Muscle of leg (tissue), 11 donors: Measurements from ENCODE around the gene ATN1. TPM values are rescaled to one million over a fixed set of nuclear protein-coding genes. Genes with fewer than 3 reads are reported as not detected.

Experiments
- DNase-seq: peaks from one replicate; pipeline ENCODE4 v3.0.0; 2013
- H3K27ac ChIP-seq: one replicate; pipeline ENCODE4 v1.5.1; 2013; ENCODE audit warnings: mild to moderate bottlenecking, low read length, control low read depth
- H3K27me3 ChIP-seq: one replicate; pipeline ENCODE4 v1.6.1; 2013; ENCODE audit warnings: low read length; ENCODE audit not compliant: control insufficient read depth, insufficient read depth
- H3K36me3 ChIP-seq: one replicate; pipeline ENCODE4 v1.6.1; 2013; ENCODE audit warnings: low read length; ENCODE audit not compliant: control insufficient read depth, insufficient read depth
- H3K4me1 ChIP-seq: one replicate; pipeline ENCODE4 v1.6.1; 2013; ENCODE audit warnings: low read length; ENCODE audit not compliant: control insufficient read depth, insufficient read depth
- H3K4me3 ChIP-seq: one replicate; pipeline ENCODE4 v1.5.1; 2013; ENCODE audit warnings: low read length, control low read depth
- H3K9me3 ChIP-seq: replicated peaks from 2 replicates; pipeline ENCODE4 v1.6.1; 2013; ENCODE audit warnings: low read depth, low read length; ENCODE audit not compliant: control insufficient read depth
- WGBS: methylation state at CpG from one replicate; pipeline ENCODE4 v1.1.5; 2013; ENCODE audit warnings: missing lambda C conversion rate; ENCODE audit not compliant: insufficient coverage; 5-methylcytosine and 5-hydroxymethylcytosine counted together
- polyA plus RNA-seq, 8 donors: library from polyadenylated mRNA; unstranded; fragments of 120-200 nt; gene quantifications; one replicate each; pipeline versions ENCODE4 v1.2.1 to v1.2.3, GENCODE V29; 2013; ENCODE audit warnings: inconsistent platforms in 1 of 8, low replicate concordance in 1 of 8; ENCODE audit not compliant: insufficient read length in 8 of 8, insufficient read depth in 1 of 8
- total RNA-seq: library from RNA; stranded (reverse); fragments of 120-200 nt; gene quantifications from one replicate; pipeline ENCODE4 v1.2.4, GENCODE V29; 2013

Gene ATN1
- total and polyA plus RNA-seq, 9 donors: 11.1 to 101 (median 86.7) TPM

GRCh38 chr12:6965026-6965661 is 37.4 kb downstream of the ATN1 start:
- H3K9me3 ChIP-seq: no peaks in the 10 kb centered on the region
- H3K4me3 ChIP-seq: no peak overlapping the region
- no peaks in the 10 kb centered on the region for H3K27me3 ChIP-seq
- H3K4me1 ChIP-seq: peaks cover 44% of the 10 kb centered on the region
- 10% methylated on average over 2 of the region's 12 CpGs for WGBS
- H3K36me3 ChIP-seq: peaks cover 51% of the 10 kb centered on the region
- peak overlapping the region; percentile 79 for H3K27ac ChIP-seq
- peak; percentile 94 for DNase-seq

GRCh38 chr12:6965714-6966113 is 38.0 kb downstream of the ATN1 start:
- Histone ChIP-seq H3K4me3 (no peak overlapping the region), H3K27ac (no peak overlapping the region), H3K9me3 (no peaks in the 10 kb centered on the region), H3K27me3 (no peaks in the 10 kb centered on the region), H3K36me3 (peaks cover 51% of the 10 kb centered on the region), H3K4me1 (peaks cover 40% of the 10 kb centered on the region)
- no peak for DNase-seq
- no CpG with 5 or more reads among the region's 4 CpGs for WGBS

DNA sequence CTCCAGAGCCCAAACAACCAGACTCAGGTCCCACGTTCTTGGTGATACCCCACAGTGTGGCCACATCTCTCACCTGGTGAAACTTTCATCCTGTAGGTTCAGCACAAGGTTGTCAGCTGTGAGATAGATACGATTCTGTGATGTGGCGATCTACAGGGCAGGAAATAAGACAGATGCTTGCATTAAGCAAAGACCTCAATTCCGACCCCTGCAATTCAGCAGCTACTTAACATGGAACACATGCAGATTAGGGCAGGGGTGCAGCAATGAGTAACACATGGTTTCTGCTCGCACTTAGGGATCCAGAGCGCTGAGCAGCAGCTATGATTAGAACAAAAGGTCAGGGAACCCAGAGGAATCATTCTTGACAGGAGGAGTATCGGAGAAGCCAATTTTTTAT is 38.6 kb downstream of the ATN1 start:
- no peaks in the 10 kb centered on the region for H3K9me3 ChIP-seq
- DNase-seq: no peak
- H3K36me3 ChIP-seq: peaks cover 51% of the 10 kb centered on the region
- no peak overlapping the region for H3K27ac ChIP-seq
- peaks cover 36% of the 10 kb centered on the region for H3K4me1 ChIP-seq
- H3K27me3 ChIP-seq: no peaks in the 10 kb centered on the region
- no peak overlapping the region for H3K4me3 ChIP-seq
- 85% methylated on average over 7 of the region's 7 CpGs for WGBS

DNA sequence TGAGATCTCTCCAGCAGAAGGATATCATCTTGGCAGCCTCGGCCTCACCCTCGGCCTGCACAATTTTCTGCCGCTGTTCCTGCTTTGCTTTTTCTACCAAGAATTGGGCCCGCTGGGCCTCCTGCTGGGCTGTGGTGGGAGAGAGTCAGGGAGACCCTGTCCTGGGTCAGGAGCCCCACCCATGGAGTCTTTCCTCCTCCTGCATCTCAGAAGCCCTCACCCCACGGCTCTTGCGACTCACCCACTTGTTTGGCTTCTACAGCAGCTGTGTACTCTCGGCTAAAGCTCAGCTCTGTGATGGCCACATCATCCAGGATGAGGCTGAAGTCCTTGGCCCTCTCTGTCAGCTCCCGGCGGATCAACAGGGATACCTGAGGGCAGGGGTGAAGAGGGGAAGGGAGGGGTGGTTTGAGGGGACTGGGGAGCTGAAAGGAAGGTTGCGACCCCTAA is 39.9 kb downstream of the ATN1 start:
- WGBS: 78% methylated on average over 3 of the region's 10 CpGs
- Histone ChIP-seq H3K4me3 (no peak overlapping the region), H3K27me3 (no peaks in the 10 kb centered on the region), H3K4me1 (peaks cover 26% of the 10 kb centered on the region), H3K9me3 (no peaks in the 10 kb centered on the region), H3K36me3 (peaks cover 51% of the 10 kb centered on the region), H3K27ac (no peak overlapping the region)
- no peak for DNase-seq

DNA sequence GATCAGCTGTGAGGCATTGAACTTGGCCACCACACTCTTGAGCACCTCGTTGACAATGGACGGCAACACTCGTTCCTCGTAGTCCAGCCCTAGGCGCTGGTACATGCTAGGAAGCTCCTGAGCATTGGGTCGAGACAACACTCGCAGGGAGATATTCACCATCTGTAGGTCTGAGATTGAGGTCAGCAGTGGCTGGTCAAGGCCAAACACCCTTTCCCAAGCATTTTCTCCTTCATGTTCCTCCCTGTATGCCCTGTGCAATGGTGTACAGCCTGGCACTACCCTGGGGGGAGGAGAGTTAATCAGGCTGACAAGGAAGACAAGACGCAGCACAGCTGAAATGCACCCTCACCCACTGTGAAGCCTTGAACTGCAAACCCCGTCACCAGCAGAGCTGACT is 40.7 kb downstream of the ATN1 start:
- H3K9me3 ChIP-seq: no peaks in the 10 kb centered on the region
- H3K27ac ChIP-seq: no peak overlapping the region
- H3K4me1 ChIP-seq: peaks cover 26% of the 10 kb centered on the region
- no peak for DNase-seq
- WGBS: 67% methylated on average over 5 of the region's 9 CpGs
- no peaks in the 10 kb centered on the region for H3K27me3 ChIP-seq
- H3K4me3 ChIP-seq: no peak overlapping the region
- H3K36me3 ChIP-seq: peaks cover 51% of the 10 kb centered on the region

DNA sequence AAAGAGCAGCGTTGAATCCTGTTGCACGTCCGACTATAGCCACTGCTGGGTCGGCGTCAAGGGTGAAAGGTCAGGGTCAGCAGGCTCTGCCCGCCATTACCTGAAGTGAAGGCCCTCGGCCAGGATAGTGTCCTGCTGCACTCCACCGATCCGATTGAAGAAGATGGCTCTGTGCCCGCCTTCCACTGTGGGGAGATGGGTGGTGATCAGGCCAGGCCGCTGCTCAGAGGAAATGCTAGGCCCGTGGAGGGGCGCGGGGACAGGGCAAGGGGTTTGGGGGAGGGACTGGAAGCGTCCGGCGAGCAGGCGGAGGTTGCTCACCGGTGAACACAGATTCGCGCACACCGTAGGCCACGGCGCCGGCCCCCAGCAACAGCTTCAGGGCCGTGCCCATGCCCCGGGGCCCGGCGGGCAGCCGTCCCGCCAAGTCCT is 42.4 kb downstream of the ATN1 start:
- Histone ChIP-seq H3K27me3 (no peaks in the 10 kb centered on the region), H3K4me1 (peaks cover 15% of the 10 kb centered on the region), H3K9me3 (no peaks in the 10 kb centered on the region), H3K36me3 (peaks cover 57% of the 10 kb centered on the region), H3K27ac (peak overlapping the region; percentile 86), H3K4me3 (peak overlapping the region; percentile 100)
- WGBS: 1% methylated on average over 28 of the region's 31 CpGs
- DNase-seq: peak; percentile 58

- no peak for DNase-seq
- Histone ChIP-seq H3K36me3 (peaks cover 56% of the 10 kb centered on the region), H3K9me3 (no peaks in the 10 kb centered on the region), H3K4me1 (peaks cover 8% of the 10 kb centered on the region), H3K27me3 (no peaks in the 10 kb centered on the region), H3K4me3 (no peak overlapping the region), H3K27ac (no peak overlapping the region)
- WGBS: 92% methylated on average over 2 of the region's 6 CpGs
Measured at GRCh38 chr12:6974180-6974579, 46.4 kb downstream of the ATN1 start.

DNA sequence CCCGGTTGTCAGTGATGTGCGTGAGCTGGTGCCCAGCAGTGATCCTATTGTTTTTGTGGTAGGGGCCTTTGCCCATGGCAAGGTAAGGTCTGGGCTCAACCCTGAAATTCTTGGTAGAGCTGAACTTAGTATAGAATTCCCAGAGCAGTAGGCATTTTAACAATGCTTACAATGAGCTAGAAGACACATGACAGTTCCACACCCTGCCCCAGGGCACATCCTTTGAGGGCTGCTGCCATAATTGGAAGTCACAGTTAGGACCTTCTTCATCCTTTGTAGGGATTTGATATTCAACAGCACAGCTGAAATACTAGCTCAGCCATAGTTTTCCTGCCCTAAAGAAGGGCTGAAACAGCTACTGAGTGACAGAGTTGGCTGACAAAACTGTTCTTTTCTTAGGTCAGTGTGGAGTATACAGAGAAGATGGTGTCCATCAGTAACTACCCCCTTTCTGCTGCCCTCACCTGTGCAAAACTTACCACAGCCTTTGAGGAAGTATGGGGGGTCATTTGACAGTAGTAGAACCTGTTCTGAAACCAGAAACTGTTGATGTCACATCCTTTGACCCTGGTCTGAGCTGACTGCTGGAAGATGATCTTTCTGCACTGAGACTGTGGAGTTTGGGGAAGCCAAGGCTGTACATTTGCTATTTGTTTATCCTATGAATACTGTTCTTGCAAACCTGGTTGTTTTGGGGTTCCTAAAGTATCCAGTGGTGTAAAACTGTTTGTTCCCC is 47.7 kb downstream of the ATN1 start:
- Histone ChIP-seq H3K36me3 (peaks cover 61% of the 10 kb centered on the region), H3K9me3 (no peaks in the 10 kb centered on the region), H3K4me3 (no peak overlapping the region), H3K27me3 (no peaks in the 10 kb centered on the region), H3K27ac (no peak overlapping the region), H3K4me1 (peaks cover 5% of the 10 kb centered on the region)
- WGBS: no CpG with 5 or more reads among the region's 2 CpGs
- DNase-seq: no peak

- WGBS: 77% methylated on average over 9 of the region's 10 CpGs
- no peak for DNase-seq
- no peaks in the 10 kb centered on the region for H3K9me3 ChIP-seq
- H3K4me3 ChIP-seq: no peak overlapping the region
- peaks cover 82% of the 10 kb centered on the region for H3K36me3 ChIP-seq
- H3K27me3 ChIP-seq: no peaks in the 10 kb centered on the region
- H3K27ac ChIP-seq: no peak overlapping the region
- H3K4me1 ChIP-seq: no peaks in the 10 kb centered on the region
Measured at GRCh38 chr12:6977653-6978052, 49.9 kb downstream of the ATN1 start.

DNA sequence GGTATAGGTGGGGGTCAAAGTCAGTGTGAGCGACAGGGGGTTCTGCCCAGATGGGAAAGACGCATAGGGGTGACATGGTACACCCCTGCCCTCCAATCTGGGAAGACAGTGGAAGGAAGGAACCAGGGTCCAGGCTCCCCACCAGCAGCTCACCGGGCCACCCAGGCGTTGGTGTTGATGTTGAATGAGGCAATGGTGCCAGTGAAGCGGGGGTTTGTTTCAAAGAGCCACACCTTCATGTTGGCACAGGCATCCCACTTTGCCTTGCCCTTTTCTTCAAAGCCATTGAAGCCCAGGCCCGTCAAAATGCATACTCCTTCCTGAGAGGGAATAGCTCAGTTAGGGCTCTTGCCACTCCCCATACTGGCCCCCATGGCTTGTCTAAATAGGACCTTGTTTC is 50.4 kb downstream of the ATN1 start:
- Histone ChIP-seq H3K9me3 (no peaks in the 10 kb centered on the region), H3K27ac (no peak overlapping the region), H3K4me1 (no peaks in the 10 kb centered on the region), H3K4me3 (no peak overlapping the region), H3K27me3 (no peaks in the 10 kb centered on the region), H3K36me3 (peaks cover 85% of the 10 kb centered on the region)
- WGBS: 85% methylated on average over 3 of the region's 6 CpGs
- no peak for DNase-seq
